NCI-H345 (cell line): ENCODE results near the gene SNX27.

Experiments used
- DNase-seq: peaks from one replicate; lab custom pipeline; 2025; lab: John Stamatoyannopoulos, UW

SNX27 gene

DNA sequence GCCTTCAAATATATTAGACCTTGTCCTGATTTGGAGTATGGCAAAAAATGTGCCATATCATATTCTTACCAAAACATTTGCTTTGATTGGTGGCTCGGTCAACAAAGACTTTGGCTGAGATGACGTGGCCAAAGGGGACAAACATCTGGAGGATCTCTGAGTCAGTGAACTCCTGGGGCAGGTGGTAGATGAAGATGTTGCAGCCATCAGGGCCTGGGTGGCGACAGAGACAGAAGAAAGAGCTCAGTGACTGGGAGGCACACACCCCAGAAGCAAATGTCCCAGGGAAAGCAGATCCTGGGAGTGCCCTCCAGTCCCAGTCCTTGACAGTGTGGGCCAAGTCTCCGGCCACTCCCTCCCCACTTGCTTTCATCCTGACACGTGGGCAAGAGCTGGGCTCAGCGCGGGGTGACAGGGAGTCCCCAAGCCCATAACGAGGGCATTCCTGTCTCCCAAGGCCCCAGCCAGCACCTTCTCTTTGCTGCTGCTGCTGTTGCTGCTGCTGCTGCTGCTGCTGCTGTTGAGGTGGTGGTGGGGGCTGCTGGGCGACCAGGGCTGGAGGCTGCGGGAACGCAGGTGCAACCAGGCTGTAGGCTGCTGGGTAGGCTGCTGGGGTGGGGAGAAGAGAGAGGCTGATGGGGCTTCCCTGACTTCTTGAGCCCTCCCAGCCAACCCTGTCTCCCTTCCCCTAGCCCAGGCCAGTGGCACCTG is 94.1 kb downstream of the SNX27 start:
- DNase-seq = no peak

DNA sequence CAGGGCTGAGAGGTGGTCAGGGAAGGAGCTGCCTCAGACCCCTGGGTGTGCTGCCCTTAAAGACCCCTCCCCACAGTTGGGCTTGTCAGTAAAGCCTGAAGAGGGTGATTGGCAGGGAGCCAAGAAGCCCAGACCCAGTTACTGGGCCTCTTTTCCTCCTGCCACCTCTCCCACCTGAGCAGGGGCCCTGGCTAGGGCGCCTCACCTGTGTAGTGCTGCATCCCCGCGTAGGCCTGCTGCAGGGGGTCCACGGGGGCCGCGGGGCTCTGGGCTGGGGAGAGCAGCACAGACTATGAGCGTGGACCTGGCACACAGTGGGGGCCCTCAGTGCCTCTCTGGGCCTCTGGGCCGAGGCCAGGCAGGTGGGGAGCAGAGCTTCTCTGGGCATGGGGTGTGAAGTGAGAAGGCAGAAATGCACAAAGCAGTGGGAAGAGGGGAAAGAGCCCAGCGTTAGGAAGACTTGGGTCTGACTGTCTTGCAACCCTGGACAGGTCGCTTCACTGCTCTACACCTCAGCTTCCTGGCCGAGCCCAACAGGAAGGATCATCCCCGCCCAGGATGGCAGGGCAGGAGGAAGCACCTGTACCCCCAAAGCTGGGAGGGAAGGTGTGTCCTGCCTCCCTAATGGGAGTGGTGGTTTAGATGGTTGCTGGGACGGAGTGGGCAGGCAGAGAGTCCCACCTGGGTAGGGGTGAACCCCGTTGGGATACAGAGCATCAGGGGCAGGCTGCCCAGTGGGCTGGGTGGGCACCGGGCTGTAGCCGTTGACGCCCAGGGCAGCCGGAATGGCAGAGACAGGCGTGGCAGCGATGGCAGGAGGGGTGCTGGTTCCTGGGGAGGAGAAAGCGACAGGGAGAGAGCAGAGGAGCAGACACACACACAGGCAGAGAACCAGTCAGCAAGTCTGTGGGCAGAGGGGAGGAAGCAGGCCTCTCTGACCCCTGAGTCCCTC is 94.9 kb downstream of the SNX27 start:
- DNase-seq = no peak

GRCh38 chr1:151707541-151708065 is 95.8 kb downstream of the SNX27 start:
- DNase-seq = no peak

DNA sequence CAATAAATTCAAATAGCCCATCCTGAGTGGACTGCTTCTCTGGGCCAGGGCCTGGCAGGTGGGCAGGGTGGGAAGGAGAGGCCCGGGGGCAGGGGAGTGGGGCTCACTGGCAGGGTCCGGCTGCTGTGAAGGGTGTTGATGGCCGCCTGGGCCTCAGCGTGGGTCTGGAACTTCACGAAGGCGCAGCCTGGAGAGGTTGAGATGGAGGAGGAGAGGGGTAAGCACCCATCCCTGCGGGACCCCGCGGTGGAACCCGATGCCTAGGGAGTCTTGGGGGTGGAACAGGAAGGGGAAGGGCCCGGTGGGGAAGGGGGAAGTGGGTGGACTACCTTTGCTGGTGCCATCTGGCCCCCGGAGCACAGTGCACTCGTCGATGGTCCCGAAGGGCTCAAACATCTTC is 97.0 kb downstream of the SNX27 start:
- DNase-seq = no peak

DNA sequence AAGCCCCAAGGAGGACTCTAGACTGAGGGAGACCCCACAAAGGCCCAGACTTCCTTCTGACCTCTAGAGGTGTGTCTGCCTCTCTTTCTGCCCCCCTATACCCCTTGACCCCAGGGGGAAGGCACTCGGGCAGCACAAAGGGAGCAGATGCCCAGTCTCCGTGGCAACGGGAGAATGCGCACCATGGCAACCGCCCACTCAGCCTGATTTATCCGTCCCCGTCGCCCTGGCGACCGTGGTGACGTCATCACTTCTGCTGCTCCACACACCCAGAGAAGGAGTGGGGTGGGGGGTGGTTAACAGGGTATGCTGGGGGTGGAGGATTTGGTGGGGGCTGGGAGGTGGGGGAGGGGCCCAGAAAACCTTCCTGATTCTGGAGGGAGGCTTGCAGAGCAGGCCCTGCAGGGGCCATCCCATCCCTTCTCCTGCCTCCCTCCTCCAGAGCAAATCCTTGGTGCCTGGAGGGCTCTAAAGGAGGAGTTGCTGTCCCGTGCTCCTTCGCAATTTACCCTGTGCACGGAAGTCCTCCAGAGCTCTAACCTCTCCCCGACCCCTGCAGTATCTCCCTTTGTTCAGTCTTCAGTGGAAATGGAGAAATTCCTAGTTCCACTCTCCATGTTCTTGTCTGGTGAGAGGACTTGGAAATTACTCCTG is 98.5 kb downstream of the SNX27 start:
- DNase-seq = no peak

- DNase-seq = no peak
These were observed 99.4 kb downstream of the SNX27 start for GRCh38 chr1:151711044-151711800.

- DNase-seq = peak; percentile 57
These were observed 100.1 kb downstream of the SNX27 start for GRCh38 chr1:151711951-151712350.

GRCh38 chr1:151713044-151713443 is 101.2 kb downstream of the SNX27 start:
- DNase-seq = no peak

DNA sequence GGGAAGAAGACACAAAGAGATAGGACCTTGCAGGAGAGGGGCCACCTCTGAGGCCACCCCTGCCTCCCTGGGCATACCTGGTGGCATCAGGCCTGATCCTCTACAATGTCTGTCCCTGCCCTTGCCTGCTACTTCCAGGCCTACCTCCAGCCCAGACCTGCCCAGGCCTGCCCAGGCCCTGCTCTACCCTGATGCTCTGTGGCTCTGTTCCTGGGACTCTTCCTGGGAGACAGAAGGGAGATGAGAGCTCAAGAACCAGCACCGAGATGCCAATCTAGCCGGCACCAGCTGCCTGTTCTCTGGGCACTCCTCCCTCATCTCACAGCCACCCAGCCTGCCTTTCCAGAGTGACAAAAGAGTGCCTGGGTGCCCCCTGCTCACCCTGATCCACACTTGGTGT is 102.0 kb downstream of the SNX27 start:
- no peak for DNase-seq

DNA sequence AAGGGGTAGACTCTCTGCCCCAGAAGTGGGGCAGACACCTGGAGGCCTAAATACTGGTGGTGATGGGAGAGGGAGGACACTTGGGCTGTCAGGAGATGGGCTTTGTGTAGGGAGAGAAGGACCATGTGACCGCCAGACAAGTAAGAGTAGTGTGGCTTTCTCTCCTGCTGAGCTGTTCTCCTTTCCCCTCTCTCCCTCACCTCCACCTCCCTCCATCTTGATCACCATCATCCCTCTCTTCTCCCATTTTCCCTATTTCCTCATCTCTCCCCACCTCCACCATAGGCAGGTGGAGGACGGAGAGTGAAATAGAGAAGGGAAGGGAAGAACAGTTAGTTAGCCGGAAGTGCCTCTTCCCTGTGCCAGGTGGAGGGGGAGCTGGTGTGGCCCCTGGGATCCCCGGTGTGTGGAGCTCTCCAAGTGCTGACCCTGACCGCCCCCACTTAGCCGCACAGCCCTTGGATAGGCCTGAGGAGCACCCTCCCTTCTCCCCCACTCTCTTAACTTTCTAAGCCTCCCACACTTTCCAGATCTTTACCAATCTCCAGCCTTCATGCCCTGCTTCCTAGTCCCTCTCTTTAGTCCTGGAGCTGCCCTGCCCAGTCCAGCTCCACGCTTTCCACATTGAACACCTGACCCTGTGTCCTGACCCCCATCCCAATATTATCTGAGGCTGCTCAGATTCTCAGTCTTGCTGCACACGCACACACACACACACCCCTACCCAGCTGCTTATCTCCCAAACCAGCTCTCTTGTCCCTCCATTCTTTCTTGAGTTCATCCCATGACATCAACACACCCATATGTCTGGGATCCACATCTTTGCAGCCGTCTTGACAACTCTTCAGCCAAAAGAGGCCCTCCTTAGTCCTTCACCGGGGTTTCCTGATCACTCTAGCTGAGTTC is 103.2 kb downstream of the SNX27 start:
- DNase-seq = no peak

DNA sequence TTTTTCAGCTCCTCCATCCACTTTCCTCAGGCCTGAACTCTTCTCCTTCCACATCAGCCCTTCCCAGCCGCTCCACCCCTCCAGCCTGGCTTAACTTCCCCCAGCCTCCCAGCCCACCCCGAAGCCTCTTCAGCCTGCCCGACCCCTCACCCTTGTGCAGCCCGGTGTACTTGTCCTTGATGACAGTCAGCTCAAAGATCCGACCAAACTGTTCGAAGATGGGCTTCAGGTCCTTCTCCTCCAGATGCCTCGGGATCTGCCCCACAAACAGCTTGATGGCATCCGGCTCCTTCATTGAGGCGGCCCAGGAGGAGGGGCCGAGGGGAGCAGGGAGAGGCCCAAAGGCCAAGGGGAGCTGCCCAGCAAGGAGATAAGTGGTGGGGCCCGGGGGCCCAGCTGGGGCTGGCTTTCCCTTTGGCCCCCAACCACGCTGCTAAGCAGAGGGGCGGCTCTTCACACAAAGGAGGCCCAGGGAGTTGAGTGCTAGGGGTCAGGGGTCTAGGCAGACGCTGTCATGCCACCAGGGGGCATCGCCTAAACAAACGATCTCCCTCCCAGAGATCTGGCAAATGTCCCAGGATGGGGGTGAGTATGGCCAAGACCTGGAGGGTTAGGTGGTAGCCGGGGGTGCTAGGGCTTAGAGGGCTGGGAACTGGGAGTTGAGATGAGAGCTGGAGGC is 104.0 kb downstream of the SNX27 start:
- DNase-seq = peak; percentile 79

DNA sequence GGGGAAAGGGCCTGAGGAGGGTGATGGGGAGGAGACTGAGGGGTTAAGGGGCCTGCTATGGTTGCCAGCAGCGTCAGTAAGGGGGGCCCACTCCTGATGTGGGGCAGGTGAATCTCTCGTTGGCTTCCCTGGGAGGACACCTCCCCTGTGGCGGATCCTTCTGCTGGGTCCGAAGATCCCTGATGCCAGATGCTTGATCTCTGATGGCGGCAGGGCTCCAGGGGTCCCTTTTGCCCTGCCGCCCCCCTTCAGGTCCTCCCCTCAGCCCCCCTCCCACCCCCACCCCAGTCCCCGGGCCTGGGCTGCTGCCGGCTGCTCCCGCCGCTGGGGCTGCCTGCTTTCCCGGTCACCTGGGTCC is 104.5 kb downstream of the SNX27 start:
- no peak for DNase-seq

GRCh38 chr1:151716771-151717631 is 105.2 kb downstream of the SNX27 start, which contains the start of gene CELF3:
Gene CELF3, minus strand, starts transcription at chr1:151716803. Its CDS starts 783 bp downstream, at chr1:151716020.
- peak; percentile 100 for DNase-seq

GRCh38 chr1:151718011-151718431 is 106.2 kb downstream of the SNX27 start:
- DNase-seq = peak; percentile 92

- no peak for DNase-seq
These were observed 106.8 kb downstream of the SNX27 start for GRCh38 chr1:151718666-151719065.

DNA sequence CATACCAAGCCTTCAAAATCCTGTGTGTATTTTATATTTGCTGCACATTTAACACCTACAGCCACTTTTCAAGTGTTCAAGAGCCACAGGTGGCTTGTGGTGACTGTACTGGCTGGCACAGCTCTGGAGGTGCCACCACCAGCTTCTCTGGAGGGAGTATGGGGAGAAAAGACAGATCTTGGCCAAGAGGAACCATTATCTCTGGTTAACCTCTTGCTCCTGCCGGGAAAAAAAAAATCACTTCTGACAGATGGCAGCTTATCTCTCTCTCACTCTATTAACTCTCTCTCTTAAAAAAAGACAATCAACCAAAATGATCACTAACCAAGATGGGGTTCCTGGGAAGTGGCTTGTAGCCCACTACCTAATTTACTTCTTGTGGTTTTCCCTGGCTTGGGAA is 108.3 kb downstream of the SNX27 start:
- DNase-seq = no peak

GRCh38 chr1:151720554-151720953 is 108.7 kb downstream of the SNX27 start:
- DNase-seq = no peak

DNA sequence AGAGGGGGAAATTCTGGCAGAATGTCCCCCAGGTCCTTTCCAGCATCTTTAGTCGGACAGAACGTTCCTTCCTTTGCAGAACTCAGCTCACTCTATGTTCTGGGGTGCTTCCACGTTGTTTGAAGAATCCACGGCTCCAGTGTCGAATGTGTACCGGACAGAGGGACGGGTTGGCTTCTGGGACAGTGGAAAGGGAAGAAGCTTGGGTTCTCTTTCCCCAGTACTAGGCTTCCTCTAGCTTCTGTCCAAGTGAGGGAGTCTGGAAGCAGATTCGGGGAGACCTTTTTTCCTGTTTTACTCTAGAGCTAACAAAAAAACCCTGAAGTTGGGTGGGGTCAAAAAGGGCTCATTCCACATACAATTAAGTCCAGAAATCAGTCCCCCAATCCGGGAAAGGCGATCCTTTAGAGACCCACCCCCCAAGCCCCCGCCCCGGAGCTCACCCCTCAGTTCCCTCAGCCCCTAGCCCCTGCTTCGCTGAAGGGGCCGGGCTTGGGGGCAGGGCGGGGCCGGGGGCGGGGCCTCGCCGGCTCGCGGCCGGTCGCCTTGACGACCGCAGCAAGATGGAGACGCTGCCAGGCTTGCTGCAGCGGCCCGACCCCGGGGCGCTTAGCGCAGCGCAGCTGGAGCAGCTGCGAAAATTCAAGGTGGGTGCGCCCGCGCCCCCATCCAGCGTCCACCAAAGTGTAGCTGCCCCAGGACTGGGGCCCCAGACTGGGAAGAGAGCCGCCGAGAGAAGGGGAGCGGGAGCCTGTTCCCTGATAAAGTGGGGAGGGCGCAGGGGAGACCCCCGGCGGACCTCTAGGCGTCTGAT is 109.3 kb downstream of the SNX27 start, which contains the start of gene RIIAD1:
RIIAD1 (plus strand) TSS at position 549 of the 814 bp plus-strand sequence; CDS start at position 564, 15 bp downstream.
- peak; percentile 56 for DNase-seq
